Measurements from ENCODE around the gene NUDT17.

NUDT17 gene

DNA sequence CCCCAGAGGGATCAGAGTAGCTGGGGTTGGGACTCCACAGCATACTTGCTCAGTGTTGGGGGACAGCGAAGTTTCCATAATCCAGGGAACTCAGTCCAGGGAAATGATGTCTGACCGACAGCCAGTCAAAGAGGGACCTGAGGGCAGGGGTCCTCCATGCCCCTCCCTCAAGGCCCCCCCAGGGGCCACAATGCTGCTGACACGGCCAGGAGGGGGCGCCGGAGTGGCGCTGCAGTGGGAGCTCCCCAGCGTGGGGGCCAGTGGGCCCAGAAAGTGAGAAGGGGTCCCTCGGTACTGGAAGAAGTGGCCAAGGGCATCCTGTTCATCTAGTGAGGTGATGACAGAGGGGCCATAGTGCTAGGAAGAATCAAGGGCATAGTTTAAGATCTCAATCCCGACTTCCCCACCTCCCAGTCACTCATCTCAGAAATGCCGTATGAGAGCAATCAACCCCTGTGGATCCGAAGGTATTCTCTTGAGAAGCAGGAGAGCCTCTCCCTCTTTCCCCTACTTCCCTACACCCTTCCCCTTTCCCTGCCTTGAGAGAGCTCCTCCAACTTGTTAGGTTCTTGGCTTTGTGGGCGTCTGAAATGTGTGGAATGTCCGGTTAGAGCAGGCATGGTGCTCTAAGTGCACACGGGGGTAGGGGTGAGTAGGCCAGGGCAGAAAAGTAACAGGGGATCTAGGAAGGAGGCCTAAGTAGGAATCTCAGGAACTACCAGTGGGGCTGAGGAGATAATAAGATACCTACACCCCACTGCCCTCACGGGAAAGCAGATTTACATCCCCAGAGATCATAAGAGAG, 4.1 kb downstream of the NUDT17 start:
- no peak for FAIRE-seq

DNA sequence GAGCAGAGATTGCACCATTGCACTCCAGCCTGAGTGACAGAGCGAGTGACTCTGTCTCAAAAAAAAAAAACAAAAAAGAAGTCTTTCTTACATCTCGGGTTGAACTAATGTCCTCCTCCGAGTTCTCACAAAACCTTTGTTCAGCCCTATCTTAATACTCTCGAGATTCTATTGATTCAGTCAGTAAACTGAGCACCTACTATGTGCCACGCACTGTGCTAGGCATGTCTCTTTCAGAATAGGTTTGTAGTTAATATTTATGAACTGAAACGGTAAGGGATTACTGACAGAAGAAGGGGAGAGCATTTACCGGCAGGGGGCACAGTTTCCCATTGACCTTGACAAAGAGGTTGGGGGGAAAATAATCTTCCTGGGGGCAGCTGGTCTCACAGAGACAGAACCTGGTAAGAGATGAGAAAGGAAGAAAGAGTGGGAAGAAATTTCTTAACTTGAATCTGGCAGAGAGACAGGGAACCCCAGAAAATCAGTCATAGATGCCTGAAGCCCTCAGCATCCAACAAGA, 10.1 kb downstream of the NUDT17 start:
- FAIRE-seq: no peak

DNA sequence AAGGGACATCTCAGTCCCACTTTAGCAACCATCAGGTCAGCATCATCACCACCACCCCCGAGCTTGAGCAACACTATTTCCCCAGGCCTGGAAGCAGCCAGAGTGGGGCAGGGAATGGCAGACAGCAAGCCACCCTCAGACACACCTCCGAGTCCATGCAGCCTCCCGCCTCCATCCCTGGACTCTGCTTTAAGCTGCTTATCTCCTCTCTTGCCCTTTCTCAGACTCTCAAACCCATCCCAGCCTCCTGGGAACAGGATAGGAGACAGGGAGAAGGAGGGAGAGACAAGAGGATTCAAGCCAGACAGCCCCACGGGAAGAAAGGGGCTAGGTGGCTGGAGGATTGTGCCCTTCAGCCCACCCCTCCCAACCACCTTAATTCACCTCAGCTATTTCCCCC, 11.7 kb downstream of the NUDT17 start:
- no peak for FAIRE-seq

DNA sequence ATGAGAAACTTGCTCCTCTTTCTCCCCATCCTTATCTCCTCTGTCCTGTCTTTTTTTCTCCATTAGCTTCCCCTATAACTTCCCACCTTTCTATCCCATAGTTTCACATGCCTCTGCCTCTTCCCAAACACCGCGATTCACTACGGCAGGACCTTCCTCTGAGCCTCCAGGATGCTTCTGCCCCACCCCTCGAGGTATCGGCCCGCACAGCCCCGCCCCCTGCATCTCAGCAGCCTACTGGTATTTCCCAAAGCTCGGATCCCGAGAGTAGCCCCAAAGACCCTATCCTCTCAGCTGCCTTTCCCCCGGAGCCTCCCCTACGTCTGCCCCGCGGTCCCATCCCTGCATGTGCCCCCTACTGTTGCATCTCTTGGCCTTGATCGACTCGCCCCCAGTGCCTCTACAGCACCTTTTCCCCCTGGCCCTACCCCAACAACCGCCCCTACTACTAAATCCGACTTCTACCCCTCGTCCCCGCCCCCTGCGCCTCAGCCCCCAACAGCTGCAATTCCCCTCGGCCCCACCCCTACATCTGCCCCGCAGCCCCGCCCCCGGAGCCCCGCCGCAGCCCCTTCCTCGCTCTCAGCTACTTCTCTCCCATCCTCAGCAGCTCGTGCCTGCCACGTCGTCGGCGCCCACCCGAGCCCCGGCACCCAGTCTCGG, 12.9 kb downstream of the NUDT17 start:
- no peak for FAIRE-seq

DNA sequence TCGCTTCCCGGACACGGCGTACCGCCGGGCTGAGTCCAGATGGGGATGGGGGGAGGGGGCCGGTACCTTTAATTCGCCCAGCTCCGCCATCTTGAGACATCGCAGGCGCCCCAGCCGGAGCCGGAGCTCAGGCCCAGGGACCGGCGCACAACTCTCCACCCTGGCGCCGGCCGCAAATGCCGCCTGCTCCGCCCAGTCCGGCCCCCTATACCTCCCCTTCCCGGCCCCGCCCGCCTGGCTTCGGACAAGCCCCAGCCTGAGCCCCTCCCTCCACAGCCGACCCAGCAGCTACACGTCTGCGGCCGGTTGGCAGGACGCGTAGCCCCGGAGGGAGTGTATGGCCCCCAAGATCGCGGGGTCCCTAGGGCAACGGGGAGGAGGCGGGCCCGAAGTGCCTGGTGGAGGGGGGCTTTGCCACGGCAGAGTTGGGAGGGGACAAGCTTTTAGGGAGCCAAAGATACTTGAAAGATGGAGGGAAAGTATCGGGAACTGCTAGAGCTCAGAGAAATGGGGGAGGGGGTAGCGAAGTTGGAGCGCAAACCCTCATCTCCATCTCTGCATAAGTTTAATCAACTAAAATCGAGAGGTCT, 13.6 kb downstream of the NUDT17 start, which contains the start of gene PIAS3:
PIAS3 (minus strand) TSS at position 181 of the 590 bp plus-strand sequence; CDS start at position 90, 91 bp downstream.
- peak; percentile 90 for FAIRE-seq

DNA sequence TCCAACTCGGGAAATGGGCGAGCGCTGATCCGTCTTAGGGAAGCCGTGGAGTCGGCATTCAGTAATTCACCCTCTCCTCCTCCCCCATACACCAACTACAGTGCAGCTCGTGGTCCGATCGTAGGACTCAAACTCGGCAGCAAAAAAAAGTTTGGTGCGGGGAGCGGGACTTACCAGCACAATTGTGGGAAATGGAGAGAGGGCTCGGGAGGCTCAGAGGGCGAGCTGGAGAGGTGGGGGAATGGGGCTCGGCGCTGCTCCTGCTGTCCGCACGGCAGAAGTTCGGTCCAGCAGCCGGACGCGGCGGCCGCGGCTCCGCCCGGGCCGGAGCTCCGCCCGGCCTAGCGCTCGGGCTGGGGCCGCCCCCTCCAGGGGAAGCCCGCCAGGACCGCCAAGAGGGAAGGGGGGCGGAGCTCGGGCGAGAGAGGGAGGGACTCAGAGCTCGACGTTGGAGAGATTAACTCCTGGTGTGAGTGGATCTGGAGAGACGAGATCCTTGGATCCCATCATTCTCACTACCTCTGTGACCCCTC, 14.1 kb downstream of the NUDT17 start:
- no peak for FAIRE-seq

DNA sequence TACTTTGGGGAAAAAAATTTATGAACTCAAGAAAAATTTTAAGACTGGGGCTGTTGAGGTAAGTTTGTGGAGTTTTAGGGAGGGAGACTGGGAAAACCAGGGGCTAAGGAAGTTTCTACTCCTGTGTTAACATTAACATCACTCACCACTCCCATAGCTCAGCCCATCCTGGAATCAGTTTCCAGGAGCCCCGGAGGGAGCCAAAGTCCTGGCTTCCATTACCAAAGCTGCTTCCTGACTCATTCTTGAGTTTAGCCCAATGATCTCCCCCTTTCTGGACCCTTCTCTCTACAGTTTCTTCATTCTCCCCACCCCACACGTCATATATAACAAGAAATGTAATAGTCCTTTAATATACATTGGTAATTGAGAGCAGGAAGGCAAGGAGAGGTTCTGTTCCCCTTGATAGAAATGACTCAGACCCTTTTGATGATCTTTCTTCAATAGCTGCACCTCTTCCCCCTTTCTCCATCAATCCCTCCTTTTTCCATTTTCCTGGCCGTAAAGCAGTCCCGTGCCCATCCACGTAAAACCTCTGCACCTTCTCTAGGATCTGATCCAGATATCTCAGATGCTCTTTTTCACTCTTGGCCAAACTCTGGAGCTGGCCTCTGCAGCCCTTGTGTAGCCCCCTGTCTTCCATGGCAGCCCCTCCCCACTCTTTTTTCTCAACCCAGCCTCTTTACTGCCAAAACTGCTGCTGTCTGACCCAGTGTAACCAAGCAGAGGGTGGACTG, 18.0 kb downstream of the NUDT17 start:
- FAIRE-seq: no peak

DNA sequence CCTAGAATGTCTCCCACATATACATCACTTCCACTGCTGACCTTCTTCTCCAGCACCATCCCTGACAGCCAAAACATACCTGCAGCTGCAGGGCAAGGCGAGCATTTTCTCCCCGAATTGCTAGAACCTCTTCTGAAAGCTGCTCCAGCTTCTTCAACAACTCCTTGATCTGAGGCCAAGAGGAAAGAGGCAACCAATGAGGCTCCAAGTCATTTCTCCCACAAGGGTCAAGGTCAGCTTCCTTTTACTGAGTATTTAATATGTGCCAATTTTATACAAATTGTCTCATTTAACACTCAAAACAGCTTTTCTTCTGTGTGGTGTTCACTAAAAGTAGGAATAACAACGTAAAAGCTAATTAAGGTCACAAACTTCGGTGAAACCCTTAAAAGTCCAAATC, 22.8 kb downstream of the NUDT17 start:
- FAIRE-seq: no peak

DNA sequence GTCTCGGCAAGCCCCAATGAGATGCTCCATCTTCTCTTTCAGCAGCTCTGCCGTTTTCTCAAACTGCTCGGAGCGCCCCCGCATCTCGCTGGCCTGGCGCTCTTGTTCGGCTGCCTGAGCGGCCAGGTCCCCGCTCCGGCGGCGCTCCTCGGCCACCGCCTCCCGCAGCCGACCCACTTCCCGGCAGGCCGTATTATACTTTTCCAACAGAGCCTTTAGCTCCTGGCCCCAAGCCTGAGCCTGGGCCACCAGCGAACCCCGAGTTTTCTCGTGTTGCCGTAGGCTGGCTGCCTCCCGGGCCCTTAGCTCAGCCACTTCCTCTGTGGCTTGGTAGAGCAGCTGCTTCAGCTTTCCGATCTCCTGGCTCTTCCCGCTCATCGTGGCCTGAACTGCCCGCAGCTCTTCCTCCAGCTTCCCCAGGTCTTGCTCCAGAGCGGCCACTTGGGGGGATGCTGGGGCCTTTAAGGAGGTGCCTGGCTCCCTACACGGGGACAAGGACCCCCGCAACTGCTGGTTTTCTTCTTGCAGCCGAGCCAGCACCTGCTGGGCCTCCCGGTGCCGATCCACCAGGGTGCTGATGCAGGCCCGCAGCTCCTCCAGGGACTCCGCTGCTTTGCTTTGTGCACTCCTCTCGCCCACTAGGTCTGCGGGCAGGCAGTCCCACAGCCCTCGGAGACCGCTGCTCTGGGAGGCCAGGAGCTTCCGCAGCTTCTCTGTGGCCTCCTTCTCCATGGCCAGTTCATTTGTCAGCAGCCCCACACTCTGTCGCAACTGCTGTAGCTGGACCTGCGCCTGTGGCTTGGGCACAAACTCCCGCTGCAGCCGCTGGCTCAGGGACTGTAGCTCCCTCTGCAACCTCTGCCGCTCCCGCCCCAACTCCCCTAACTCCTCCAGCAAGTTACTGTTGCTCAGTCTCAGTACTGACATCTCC, 26.8 kb downstream of the NUDT17 start:
- FAIRE-seq: no peak

DNA sequence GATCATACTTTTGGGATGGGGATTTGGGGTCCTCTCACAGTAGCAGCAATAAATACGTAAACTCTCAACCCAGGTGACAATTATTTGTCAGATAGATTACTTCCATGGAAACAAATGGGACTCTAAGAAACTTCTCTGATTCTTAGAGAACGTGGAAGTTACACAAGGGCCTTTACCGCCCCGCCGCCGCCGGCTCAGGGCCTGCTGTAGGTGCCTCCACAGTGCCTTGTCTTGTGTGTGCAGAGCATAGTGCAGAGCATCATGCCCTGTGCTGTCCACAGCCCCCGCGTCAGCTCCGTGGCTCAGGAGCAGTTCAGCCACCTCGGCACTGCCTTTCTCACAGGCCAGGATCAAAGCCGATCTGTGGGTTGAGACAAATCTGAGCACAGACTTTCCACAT, 29.2 kb downstream of the NUDT17 start:
- FAIRE-seq: no peak

DNA sequence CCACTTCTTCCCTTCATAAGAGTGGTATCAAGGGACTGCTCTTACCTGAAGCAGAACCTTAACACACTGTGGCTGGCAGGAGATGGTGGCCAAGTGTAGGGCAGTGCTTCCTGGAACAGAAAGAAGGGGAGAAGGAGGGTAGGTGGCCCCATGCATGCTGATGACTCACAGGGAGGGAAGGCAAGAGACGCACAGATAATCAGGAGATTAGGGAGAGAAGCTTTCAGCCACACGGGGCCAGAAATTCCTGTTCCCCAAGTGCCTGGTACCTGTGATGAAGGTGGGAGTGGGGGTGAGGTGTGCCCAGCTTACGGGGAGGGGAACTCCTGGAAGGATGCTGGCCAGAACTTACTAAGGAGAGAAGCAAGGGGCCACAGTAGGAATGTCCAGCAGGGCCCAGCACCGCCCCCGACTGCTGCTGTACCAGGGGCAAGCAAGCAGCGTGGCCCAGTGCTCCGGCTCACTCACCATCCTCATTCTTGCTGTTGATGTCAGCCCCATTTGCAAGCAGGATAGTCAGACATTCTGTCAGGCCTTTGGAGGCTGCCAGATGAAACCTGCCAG, 32.6 kb downstream of the NUDT17 start:
- FAIRE-seq: no peak

DNA sequence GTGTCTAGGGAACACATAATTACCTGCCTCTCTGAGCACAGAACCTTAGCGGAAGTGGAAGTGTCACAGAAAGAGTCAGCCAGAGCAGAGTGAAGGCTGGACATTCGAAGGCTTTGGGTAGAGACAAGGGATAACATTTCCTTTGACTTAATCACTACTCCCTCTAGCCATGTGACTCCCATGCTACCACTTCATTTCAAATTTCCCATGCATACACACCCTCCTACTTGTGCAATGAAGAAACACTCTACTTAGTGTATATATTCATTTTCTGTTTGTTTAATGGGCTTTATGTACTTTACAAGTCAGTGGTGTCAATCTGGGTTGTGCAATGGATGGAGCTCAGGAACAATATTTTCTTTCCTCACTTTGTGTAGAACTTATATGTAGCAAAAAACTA, 33.3 kb downstream of the NUDT17 start:
- FAIRE-seq: no peak

DNA sequence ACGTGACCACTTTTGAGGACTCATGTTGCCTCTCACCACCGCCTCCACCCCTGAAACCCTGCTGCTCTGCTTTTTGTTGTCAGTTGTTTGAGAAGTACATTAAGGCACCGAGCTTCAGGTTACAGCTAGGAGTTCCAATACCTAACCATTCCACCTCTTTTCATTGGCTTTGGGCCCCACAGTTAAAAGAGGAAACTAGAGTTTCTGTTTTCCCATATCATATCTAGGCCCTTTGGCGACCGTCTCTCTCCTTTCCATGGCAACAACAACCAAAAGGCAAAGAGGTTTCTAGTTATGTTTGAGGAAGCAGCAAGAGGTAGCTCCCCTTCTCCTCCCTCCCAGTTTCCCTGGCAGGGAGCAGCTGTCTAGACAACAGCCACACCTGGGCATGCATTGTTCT, 34.3 kb downstream of the NUDT17 start:
- no peak for FAIRE-seq

DNA sequence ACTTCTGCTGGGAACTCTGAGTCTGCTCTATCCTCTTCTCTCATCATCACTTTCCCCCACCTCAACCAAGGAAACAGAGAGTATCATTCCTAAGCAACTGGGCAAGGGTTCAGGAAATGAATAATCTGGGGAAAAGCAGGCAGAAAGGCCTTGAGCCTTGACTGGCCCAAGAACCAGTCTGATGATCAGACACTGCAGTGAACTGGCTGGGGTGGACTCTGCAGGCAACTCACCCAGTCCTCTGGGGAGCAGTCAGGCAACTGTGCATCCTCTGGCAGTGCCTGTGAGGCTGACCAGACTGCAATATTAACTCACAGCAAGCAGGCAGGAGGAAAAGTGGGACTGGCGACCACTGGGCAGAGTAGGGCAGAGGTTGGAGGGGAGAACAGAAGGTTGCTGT, 39.2 kb downstream of the NUDT17 start:
- FAIRE-seq: no peak

DNA sequence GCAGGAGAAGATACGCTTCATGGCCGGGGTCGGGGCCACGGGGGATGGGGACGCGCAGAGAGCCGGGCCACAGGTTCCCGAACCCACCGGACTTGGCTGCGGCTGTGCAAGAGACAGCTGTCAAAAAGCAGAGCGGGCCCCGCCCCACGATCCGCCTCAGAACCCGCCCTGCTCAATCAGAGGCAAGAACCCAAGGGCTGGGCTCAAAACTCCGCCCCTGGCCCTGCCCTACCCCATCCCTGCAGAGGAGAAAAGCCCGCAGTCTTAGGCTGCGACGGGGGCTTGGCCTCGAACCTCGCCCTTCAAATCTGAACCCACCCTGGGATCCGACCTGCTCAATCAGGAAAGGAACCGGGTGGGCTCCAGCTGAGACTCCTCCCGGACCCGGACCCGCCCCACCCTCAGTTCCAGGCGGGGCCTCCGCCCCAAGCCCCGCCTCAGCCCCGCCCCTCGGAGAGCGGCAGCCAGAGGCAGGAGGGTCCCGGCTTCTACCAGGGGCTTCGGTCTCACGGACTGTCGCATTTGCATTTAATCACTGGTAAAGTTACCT, 40.4 kb downstream of the NUDT17 start, which contains the start of gene ANKRD35:
ANKRD35 (minus strand) TSS at position 129 of the 550 bp plus-strand sequence; CDS start at position 21, 108 bp downstream.
- no peak for FAIRE-seq

DNA sequence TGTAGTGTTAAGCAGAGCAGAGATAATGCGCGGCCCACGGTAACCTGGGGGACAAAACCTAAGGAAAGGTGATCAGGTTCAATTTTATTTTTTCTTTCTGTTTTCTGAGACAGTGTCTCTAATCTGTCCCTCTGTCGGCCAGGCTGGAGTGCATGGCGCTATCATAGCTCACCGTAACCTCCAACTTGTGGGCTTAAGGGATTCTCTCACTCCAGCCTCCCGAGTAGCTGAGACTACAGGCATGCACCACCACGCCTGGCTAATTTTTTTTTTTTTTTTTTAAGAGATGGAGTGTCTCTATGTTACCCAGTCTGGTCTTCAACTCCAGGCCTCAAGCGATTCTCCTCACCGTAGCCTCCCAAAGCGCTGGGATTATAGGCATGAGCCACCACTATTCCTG, 41.0 kb downstream of the NUDT17 start:
- no peak for FAIRE-seq

DNA sequence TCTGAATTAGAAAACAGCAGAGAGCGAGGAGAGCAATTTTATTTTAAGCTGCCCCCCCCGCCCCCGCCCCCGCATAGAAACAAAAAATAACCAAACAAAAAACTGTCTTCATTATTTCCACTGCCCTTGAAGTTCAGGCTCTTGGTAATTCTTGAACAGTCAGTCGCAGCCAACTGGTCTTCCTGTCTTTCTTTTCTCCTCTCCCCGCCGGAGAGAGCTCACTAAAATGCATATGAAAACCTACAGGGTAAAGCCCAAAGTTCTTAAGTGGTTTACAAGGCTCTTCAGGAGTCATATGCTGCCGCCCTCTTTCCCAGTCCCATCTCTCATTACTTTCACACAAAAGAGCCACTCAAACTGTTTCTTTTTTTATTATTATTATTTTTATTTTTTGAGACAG, 41.4 kb downstream of the NUDT17 start:
- FAIRE-seq: no peak

DNA sequence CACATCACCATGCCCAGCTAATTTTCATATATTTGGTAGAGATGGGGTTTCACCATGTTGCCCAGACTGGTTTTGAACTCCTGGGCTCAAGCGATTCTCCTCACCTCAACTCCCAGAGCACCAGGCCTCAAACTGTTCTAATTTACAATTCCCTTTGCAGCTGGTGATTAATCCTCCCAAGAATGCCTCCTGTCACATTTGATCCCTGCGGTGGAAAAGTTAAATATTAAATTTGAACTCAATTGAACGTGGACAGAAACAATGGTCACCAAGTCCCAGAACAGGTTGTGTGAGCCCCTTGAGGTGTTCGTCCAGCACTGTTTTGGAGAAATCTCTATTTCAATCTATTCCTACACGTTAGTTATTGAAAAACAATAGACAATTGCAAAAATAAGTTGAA, 42.2 kb downstream of the NUDT17 start:
- FAIRE-seq: no peak

DNA sequence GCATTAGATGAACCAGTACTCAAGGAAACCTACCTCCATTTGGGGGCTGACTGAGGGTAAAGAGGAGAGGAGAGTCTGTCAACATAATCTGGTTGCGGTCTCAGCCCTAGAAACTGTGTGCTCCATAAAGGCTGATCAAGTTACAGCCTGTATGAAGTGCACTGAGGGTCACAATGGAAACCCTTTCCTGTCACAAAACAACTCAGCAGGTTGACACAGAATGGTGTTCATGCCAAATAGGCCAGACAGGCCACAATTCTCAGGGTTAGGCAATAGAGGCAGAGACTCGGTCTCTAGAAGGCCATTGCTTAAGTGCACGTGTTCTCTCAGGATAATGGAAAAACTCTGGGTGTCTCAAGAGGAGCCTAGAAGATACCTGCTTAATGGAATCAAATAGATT, 44.3 kb downstream of the NUDT17 start:
- no peak for FAIRE-seq

DNA sequence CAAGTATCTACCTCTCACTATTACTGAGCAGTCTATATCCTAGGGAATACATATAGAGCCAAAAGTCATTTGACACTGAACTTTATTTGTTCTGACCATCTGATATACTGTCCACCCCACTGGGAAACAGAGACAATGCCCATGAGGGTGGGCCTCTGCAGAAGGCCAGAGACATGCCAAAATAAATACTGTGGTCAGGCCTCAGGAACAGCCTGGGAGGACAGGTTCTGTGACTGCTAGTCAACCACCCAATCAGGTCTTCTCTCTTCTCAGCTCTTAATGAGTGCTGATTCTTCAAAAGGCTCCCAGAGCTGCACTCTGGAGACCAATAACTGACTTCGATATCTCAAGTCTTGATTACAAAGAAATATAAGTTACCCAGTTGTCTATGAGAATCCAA, 45.7 kb downstream of the NUDT17 start:
- FAIRE-seq: no peak
